ENCODE measurements around the gene RAPGEFL1.
"Not testable (repeated sequence)": the region's sequence is repeated elsewhere in the genome, so short reads cannot be mapped to it uniquely, and the experiment has no call there.

RAPGEFL1 gene

DNA sequence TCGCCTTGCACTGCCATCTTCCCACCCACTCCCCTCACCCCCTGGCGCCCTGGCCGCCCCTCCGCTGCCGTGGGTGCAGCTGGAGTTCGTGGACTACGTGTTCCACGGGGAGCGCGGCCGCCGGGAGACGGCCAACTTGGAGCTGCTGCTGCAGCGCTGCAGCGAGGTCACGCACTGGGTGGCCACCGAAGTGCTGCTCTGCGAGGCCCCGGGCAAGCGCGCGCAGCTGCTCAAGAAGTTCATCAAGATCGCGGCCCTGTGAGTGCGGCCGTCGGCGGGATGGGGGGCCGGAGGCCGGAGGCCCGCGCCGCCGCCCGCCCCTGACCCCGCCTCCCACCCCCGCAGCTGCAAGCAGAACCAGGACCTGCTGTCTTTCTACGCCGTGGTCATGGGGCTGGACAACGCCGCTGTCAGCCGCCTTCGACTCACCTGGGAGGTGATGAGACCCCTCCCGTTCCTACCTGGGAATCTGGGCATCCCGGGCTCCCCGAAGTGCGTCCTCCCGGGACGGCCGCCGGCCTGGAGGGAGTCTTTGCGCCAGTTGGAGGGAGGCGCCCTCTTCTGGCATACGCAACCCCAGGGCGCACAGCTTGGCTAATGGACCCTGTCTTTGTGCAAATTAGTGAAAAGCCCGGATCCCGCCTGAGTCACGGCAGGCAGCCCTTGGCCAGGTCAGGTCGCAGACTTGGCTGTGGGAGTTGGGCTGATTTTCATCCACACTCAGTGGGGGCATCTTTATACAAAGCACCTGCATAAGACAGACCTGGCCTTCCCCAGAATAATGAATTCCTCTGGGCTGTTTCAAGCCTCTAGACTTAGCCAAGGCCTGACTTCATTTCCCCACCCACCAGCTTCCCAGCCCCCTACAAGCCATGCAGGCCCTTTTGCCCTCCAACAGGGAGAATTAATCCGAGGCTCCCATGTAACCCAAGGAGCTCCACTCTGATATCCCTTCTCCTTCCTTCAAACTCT is 14.3 kb downstream of the RAPGEFL1 start:
- Histone ChIP-seq H3K27me3 (ENCODE audit: control insufficient read depth, insufficient read depth, low read length) (peaks cover 7% of the 10 kb centered on the region), H3K4me1 (ENCODE audit: control insufficient read depth, low read depth, low read length) (peaks cover 9% of the 10 kb centered on the region), H3K36me3 (ENCODE audit: control insufficient read depth, low read depth, low read length) (no peaks in the 10 kb centered on the region), H3K9me3 (ENCODE audit: control insufficient read depth, low read depth, low read length) (no peaks in the 10 kb centered on the region), H3K4me3 (ENCODE audit: low read length) (peak overlapping the region; percentile 56), H3K9ac (ENCODE audit: low read length) (peak overlapping the region; percentile 38), H3K27ac (ENCODE audit: low read length) (no peak overlapping the region)

DNA sequence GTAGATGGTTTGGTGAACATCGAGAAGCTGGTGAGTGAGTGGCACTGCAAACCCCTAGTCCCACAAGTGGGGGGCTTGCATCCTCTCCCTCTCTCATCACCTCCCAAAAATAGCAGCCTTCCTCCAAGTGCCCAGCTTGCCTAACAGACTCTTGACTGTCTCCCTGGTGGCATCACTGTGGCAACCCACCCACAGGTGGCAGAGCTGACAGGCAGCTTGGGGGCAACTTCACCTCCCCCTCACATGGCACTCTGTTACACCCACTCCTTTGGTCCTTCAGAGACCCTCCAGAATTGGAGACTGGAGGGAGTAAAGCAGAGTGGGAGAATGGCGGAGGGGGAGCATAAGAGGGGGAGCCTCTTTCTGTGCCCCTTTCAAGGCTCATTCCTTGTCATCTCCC is 15.7 kb downstream of the RAPGEFL1 start:
- peaks cover 9% of the 10 kb centered on the region for H3K4me1 ChIP-seq (ENCODE audit: control insufficient read depth, low read depth, low read length)
- no peaks in the 10 kb centered on the region for H3K9me3 ChIP-seq (ENCODE audit: control insufficient read depth, low read depth, low read length)
- H3K9ac ChIP-seq (ENCODE audit: low read length), result no peak overlapping the region
- H3K27ac ChIP-seq (ENCODE audit: low read length), result no peak overlapping the region
- H3K36me3 ChIP-seq (ENCODE audit: control insufficient read depth, low read depth, low read length), result no peaks in the 10 kb centered on the region
- peaks cover 7% of the 10 kb centered on the region for H3K27me3 ChIP-seq (ENCODE audit: control insufficient read depth, insufficient read depth, low read length)
- no peak overlapping the region for H3K4me3 ChIP-seq (ENCODE audit: low read length)

DNA sequence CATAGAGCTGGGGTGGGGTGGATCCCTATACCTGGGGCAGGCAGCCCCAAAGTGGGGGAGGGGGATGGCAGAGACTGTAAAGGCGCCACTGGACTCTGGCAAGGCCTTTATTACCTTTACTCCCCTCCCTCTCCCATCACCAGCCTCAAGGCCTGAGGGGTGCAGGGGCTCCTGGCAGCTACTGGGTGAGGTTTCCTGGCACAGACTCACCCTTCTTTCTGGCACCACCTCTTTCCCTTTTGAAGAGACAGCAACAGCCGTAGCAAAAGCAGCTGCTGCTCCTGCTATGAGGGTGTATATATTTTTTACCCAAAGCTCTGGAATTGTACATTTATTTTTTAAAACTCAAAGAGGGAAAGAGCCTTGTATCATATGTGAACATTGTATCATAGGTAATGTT is 17.6 kb downstream of the RAPGEFL1 start:
- Histone ChIP-seq H3K4me1 (ENCODE audit: control insufficient read depth, low read depth, low read length) (peaks cover 9% of the 10 kb centered on the region), H3K36me3 (ENCODE audit: control insufficient read depth, low read depth, low read length) (no peaks in the 10 kb centered on the region), H3K27me3 (ENCODE audit: control insufficient read depth, insufficient read depth, low read length) (peaks cover 7% of the 10 kb centered on the region), H3K9me3 (ENCODE audit: control insufficient read depth, low read depth, low read length) (no peaks in the 10 kb centered on the region), H3K27ac (ENCODE audit: low read length) (no peak overlapping the region), H3K9ac (ENCODE audit: low read length) (no peak overlapping the region), H3K4me3 (ENCODE audit: low read length) (no peak overlapping the region)

DNA sequence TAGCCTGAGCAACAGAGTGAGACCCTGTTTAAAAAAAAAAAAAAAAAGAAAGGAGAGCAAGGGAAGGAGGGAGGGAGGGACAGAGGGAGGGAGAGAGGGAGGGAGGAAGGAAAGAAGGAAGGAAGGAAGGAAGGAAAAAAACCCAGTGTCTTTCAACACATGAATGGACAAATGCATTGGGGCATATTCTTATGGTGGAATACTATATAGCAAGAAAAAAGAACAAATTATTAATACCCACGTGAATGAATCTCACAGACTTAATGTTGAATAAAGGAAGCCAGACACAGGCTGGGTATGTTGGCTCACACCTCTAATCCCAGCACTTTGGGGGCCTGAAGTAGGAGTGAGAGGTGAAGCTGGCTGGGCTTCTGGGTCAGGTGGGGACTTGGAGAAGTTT is 20.3 kb downstream of the RAPGEFL1 start:
- Histone ChIP-seq H3K9me3 (ENCODE audit: control insufficient read depth, low read depth, low read length) (no peaks in the 10 kb centered on the region), H3K4me3 (ENCODE audit: low read length) (no peak overlapping the region), H3K27me3 (ENCODE audit: control insufficient read depth, insufficient read depth, low read length) (no peaks in the 10 kb centered on the region), H3K4me1 (ENCODE audit: control insufficient read depth, low read depth, low read length) (no peaks in the 10 kb centered on the region), H3K36me3 (ENCODE audit: control insufficient read depth, low read depth, low read length) (no peaks in the 10 kb centered on the region), H3K27ac (ENCODE audit: low read length) (no peak overlapping the region), H3K9ac (ENCODE audit: low read length) (no peak overlapping the region)

DNA sequence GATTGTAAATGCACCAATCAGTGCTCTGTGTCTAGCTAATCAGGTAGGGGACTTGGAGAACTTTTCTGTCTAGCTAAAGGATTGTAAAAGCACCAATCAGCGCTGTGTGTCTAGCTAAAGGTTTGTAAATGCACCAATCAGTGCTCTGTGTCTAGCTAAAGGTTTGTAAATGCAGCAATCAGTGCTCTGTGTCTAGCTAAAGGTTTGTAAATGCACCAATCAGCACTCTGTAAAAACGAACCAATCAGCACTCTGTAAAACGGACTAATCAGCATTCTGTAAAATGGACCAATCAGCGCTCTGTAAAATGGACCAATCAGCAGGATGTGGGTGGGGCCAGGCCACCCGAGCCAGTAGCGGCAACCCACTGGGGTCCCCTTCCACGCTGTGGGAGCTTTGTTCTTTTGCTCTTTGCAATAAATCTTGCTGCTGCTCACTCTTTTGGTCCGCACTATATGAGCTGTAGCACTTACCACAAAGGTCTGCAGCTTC is 20.7 kb downstream of the RAPGEFL1 start:
- H3K27ac ChIP-seq (ENCODE audit: low read length); H3K36me3 ChIP-seq (ENCODE audit: control insufficient read depth, low read depth, low read length); H3K9ac ChIP-seq (ENCODE audit: low read length); H3K4me3 ChIP-seq (ENCODE audit: low read length); H3K27me3 ChIP-seq (ENCODE audit: control insufficient read depth, insufficient read depth, low read length); H3K9me3 ChIP-seq (ENCODE audit: control insufficient read depth, low read depth, low read length); H3K4me1 ChIP-seq (ENCODE audit: control insufficient read depth, low read depth, low read length): not testable (repeated sequence)

DNA sequence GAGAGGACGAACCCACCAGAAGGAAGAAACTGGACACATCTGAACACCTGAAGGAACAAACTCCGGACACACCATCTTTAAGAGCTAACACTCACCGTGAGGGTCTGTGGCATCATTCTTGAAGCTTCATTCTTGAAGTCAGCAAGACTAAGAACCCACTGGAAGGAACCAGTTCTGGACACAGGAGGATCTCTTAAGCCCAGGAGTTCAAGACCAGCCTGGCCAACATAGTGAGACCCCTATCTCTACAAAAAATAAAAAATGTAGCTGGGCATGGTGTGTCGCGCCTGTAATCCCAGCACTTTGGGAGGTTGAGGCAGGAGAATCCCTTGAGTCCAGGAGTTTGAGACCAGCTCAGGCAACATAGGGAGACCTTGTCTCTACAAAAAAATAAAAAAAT is 21.3 kb downstream of the RAPGEFL1 start:
- H3K27me3 ChIP-seq (ENCODE audit: control insufficient read depth, insufficient read depth, low read length), result no peaks in the 10 kb centered on the region
- H3K9me3 ChIP-seq (ENCODE audit: control insufficient read depth, low read depth, low read length), result no peaks in the 10 kb centered on the region
- no peak overlapping the region for H3K4me3 ChIP-seq (ENCODE audit: low read length)

DNA sequence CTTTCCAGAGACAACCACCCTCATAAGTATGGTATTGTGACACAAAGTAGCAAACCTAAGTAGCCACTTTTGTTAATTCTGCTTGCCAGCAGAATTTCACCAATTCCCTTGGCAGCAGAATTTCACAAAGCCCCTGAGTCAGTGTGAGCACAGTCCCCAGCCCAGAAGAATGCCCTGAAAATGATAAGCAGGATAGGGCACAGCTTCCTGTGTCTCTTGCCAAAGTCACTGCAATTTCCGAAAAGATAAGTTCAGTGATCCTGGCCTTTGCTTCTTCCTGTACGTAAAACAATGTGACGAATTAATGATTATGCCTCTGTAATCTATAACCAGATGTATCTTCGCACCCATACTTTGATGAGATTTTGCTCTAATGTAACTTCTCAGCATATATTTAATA is 25.9 kb downstream of the RAPGEFL1 start:
- no peaks in the 10 kb centered on the region for H3K27me3 ChIP-seq (ENCODE audit: control insufficient read depth, insufficient read depth, low read length)
- no peak overlapping the region for H3K4me3 ChIP-seq (ENCODE audit: low read length)
- no peak overlapping the region for H3K9ac ChIP-seq (ENCODE audit: low read length)
- H3K4me1 ChIP-seq (ENCODE audit: control insufficient read depth, low read depth, low read length), result no peaks in the 10 kb centered on the region
- no peak overlapping the region for H3K27ac ChIP-seq (ENCODE audit: low read length)
- H3K9me3 ChIP-seq (ENCODE audit: control insufficient read depth, low read depth, low read length), result no peaks in the 10 kb centered on the region
- no peaks in the 10 kb centered on the region for H3K36me3 ChIP-seq (ENCODE audit: control insufficient read depth, low read depth, low read length)

More for the DNA sequence above, 21.3 kb downstream of the RAPGEFL1 start:
- no peak overlapping the region for H3K27ac ChIP-seq (ENCODE audit: low read length)
- no peaks in the 10 kb centered on the region for H3K4me1 ChIP-seq (ENCODE audit: control insufficient read depth, low read depth, low read length)
- no peaks in the 10 kb centered on the region for H3K36me3 ChIP-seq (ENCODE audit: control insufficient read depth, low read depth, low read length)
- no peak overlapping the region for H3K9ac ChIP-seq (ENCODE audit: low read length)

DNA sequence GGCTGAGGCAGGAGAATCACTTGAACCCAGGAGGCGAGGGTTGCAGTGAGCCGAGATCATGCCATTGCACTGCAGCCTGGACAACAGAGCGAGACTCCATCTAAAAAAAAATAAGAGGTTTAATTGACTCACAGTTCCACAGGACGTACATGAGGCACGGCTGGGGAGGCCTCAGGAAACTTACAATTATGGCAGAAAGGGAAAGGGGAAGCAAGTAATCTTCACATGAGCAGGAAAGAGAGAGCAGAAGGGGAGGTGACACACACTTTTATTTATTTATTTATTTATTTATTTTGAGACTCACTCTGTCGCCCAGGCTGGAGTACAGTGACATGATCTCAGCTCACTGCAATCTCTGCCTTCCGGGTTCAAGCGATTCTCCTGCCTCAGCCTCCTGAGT is 28.9 kb downstream of the RAPGEFL1 start:
- not testable (repeated sequence) for H3K4me3 ChIP-seq (ENCODE audit: low read length); H3K27me3 ChIP-seq (ENCODE audit: control insufficient read depth, insufficient read depth, low read length); H3K9ac ChIP-seq (ENCODE audit: low read length); H3K36me3 ChIP-seq (ENCODE audit: control insufficient read depth, low read depth, low read length); H3K27ac ChIP-seq (ENCODE audit: low read length); H3K9me3 ChIP-seq (ENCODE audit: control insufficient read depth, low read depth, low read length); H3K4me1 ChIP-seq (ENCODE audit: control insufficient read depth, low read depth, low read length)

DNA sequence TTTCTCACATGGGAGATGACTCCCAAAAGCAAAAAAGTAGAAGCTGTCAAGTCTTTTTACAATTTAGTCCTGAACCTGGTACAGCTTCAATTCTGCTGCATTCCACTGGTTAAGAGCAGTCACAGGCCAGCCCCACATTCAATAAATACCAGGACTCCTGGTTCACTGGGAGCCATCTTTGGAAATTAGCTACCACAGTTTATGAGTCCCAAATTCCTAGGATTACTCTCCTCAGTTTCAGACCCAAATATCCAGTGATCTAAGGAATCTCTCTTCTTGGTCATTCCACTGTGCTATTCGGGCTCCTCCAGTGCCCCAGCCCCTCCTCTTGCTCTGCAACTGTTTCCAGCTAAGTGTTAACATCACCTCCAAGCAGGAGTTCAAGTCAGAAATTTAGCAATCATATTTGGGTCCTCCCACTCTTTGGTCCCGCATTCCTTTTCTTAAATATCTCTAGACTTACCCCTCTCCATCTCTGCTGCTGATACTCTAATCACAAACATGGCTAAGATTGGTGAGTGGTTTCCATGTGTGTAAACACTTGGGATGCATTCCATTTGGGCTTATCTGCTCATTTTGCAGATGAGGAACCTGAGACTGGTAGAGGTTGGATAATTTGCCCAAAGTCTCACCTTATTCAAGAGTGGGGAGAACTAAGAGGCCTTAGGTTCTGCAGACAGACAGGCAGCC is 32.3 kb downstream of the RAPGEFL1 start:
- Histone ChIP-seq H3K27me3 (ENCODE audit: control insufficient read depth, insufficient read depth, low read length) (no peaks in the 10 kb centered on the region), H3K36me3 (ENCODE audit: control insufficient read depth, low read depth, low read length) (no peaks in the 10 kb centered on the region), H3K27ac (ENCODE audit: low read length) (no peak overlapping the region), H3K9me3 (ENCODE audit: control insufficient read depth, low read depth, low read length) (no peaks in the 10 kb centered on the region), H3K4me1 (ENCODE audit: control insufficient read depth, low read depth, low read length) (no peaks in the 10 kb centered on the region), H3K9ac (ENCODE audit: low read length) (no peak overlapping the region), H3K4me3 (ENCODE audit: low read length) (no peak overlapping the region)

DNA sequence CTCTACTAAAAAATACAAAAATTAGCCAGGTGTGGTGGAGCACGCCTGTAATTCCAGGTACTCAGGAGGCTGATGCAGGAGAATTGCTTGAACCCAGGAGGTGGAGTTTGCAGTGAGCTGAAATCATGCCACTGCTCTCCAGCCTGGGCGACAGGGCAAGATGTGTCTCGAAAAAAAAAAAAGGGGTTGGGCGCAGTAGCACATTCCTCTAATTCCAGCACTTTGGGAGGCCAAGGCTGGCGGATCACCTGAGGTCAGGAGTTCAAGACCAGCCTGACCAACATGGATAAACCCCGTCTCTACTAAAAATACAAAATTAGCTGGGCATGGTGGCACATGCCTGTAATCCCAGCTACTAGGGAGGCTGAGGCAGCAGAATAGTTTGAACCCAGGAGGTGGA is 36.6 kb downstream of the RAPGEFL1 start:
- H3K4me3 ChIP-seq (ENCODE audit: low read length); H3K27ac ChIP-seq (ENCODE audit: low read length); H3K9ac ChIP-seq (ENCODE audit: low read length); H3K4me1 ChIP-seq (ENCODE audit: control insufficient read depth, low read depth, low read length); H3K9me3 ChIP-seq (ENCODE audit: control insufficient read depth, low read depth, low read length); H3K36me3 ChIP-seq (ENCODE audit: control insufficient read depth, low read depth, low read length); H3K27me3 ChIP-seq (ENCODE audit: control insufficient read depth, insufficient read depth, low read length): not testable (repeated sequence)

DNA sequence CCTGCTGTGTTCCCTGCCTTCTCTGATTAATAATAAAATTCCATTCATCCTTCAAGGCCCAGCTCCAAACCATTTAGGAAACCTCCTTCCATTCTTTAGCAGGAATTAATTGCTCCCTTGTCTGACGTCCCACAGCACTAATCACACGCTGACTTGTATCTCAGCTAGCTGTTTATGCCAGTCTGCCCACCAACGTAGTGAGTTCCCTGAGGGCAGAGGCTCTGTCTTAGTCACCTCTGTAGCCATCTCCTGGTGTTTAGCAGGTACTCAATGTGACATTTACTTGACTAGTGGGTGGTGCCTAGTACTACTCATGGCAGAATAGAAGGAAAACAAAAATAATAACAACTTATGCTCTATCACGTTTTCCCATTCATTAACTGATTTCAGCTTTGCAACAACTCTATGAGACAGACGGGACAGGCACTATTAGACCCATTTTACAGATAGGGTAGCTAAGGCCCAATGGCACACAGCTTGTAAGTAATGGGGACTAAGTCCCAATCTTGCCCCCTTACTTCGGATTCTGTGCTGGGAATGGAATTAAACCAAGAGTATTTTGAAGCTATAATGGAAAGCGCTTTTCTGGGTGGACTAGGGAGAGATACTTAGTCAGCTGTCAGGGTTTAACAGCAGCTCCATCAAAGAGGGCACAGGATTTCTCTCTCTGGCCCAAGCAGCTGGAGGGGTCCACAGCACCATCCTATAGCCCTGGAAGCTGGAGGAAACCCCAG is 40.9 kb downstream of the RAPGEFL1 start:
- peak overlapping the region; percentile 99 for H3K9ac ChIP-seq (ENCODE audit: low read length)
- peak overlapping the region; percentile 100 for H3K4me3 ChIP-seq (ENCODE audit: low read length)
- no peaks in the 10 kb centered on the region for H3K36me3 ChIP-seq (ENCODE audit: control insufficient read depth, low read depth, low read length)
- H3K27ac ChIP-seq (ENCODE audit: low read length), result peak overlapping the region; percentile 100
- no peaks in the 10 kb centered on the region for H3K4me1 ChIP-seq (ENCODE audit: control insufficient read depth, low read depth, low read length)
- H3K9me3 ChIP-seq (ENCODE audit: control insufficient read depth, low read depth, low read length), result no peaks in the 10 kb centered on the region
- no peaks in the 10 kb centered on the region for H3K27me3 ChIP-seq (ENCODE audit: control insufficient read depth, insufficient read depth, low read length)

Measured in iPS-18a (cell line).